ENCODE results near the gene KCTD12. TPM values are rescaled to one million over a fixed set of nuclear protein-coding genes. Genes with fewer than 3 reads are reported as not detected.

KCTD12 gene
- total and polyA plus RNA-seq, 2 of the 13 experiments (the other 11 are each of a cell fraction or from before 2014, with no cell fraction given) = not detected

GRCh38 chr13:76853481-76853880 lies 32.7 kb downstream of the KCTD12 start:
- TF ChIP-seq ZKSCAN8 (CRISPR knock-in tag; IDR thresholded peaks at IDR 0.05; ENCODE audit: borderline replicate concordance) = no peak
- no peak for TF ChIP-seq REXO4 (CRISPR knock-in tag; IDR thresholded peaks at IDR 0.05; ENCODE audit: borderline replicate concordance)
- no peak for TF ChIP-seq TOE1 (CRISPR knock-in tag; IDR thresholded peaks at IDR 0.05)
- no peak for TF ChIP-seq DMTF1 (CRISPR knock-in tag; IDR thresholded peaks at IDR 0.05)
- TF ChIP-seq TEAD3 (CRISPR knock-in tag; optimal IDR thresholded peaks at IDR 0.05; ENCODE audit: borderline replicate concordance) = no peak
- TF ChIP-seq NR2F6 (IDR thresholded peaks at IDR 0.05) = no peak
- TF ChIP-seq NR2F6 (CRISPR knock-in tag; IDR thresholded peaks at IDR 0.05) = no peak
- TF ChIP-seq IKZF1 (IDR thresholded peaks at IDR 0.05) = no peak
- no peak for TF ChIP-seq MXD1 (CRISPR knock-in tag; IDR thresholded peaks at IDR 0.05)
- H3K27me3 ChIP-seq (ENCODE audit: control insufficient read depth in 1 of 2, insufficient read depth in 2 of 2, low read length in 2 of 2) = no peaks in the 10 kb centered on the region
- no peak overlapping the region for H3K27ac ChIP-seq (ENCODE audit: extremely low read length, insufficient read depth, low read length)
- POLR2A ChIA-PET = no interaction called here
- no TSS peak for BruUV-seq (replicated peaks)
- DNase-seq (ENCODE audit: low spot score) (no peak), FAIRE-seq (no peak), ATAC-seq (no peak)
- H3K79me2 ChIP-seq (ENCODE audit: insufficient read depth, low read length) = no peaks in the 10 kb centered on the region
- no peak overlapping the region for H3K9ac ChIP-seq (ENCODE audit: insufficient read depth, low read depth, low read length)
- no peak overlapping the region for H2AFZ ChIP-seq (ENCODE audit: low read length)
- H3K36me3 ChIP-seq (replicated peaks in 1 of 2; ENCODE audit: control insufficient read depth in 1 of 2, insufficient read depth in 2 of 2, low read length in 2 of 2) = no peaks in the 10 kb centered on the region
- no peaks in the 10 kb centered on the region for H4K20me1 ChIP-seq (ENCODE audit: insufficient read depth, low read length)
- no peak overlapping the region for H3K4me3 ChIP-seq (replicated peaks in 1 of 3; ENCODE audit: insufficient read depth in 1 of 3, low read depth in 2 of 3, low read length in 3 of 3)
- no peak overlapping the region for H3K4me2 ChIP-seq (ENCODE audit: low read depth, low read length)
- 0% methylated on average over 1 of the region's 1 CpG for WGBS (ENCODE audit: low lambda C conversion rate)
- intact Hi-C loops (cut with micrococcal nuclease; ENCODE audit: unreplicated experiment) = no loop called here
- in situ Hi-C loops (cut with HindIII; ENCODE audit: extremely low pct_ligation_motif_present, low pct_unique_long_range_greater_than_20kb) = no loop called here
- CTCF ChIA-PET (ENCODE audit: low intra/inter-chr PET ratio, low total read pairs) = no interaction called here
- H3K9me3 ChIP-seq (ENCODE audit: low read length) = no peaks in the 10 kb centered on the region
- H3K4me1 ChIP-seq (ENCODE audit: insufficient read depth, low read length) = no peaks in the 10 kb centered on the region
